NAMALWA (cell line): ENCODE measurements around the gene AOX1.
"Not testable (repeated sequence)": the region's sequence is repeated elsewhere in the genome, so short reads cannot be mapped to it uniquely, and the experiment has no call there.

ENCODE experiments used
- DNase-seq: peaks from one replicate; pipeline ENCODE4 v3.0.0-alpha.2; 2015; ENCODE audit warnings: low spot score

AOX1 gene

DNA sequence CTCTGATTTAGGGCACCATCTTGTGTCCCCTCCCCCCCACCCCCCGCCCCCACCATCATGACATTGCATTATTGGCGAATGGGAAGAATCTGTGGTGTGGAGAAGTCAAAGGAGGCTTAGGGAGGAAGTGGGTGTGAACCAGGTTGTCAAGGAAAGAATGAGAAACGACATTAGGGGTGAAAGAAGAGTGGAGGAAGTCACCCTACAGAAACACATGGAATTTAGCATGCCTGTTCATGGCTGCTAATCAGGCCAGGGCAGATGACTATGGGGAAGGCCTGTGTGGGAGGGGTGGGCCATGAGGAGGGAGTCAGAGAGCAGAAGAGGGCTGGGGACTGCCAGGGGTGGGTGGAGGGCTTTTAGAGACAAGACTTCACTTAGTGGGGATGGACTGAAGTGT lies 81.6 kb downstream of the AOX1 start:
- DNase-seq: no peak

GRCh38 chr2:200668478-200668877 lies 82.7 kb downstream of the AOX1 start:
- no peak for DNase-seq

DNA sequence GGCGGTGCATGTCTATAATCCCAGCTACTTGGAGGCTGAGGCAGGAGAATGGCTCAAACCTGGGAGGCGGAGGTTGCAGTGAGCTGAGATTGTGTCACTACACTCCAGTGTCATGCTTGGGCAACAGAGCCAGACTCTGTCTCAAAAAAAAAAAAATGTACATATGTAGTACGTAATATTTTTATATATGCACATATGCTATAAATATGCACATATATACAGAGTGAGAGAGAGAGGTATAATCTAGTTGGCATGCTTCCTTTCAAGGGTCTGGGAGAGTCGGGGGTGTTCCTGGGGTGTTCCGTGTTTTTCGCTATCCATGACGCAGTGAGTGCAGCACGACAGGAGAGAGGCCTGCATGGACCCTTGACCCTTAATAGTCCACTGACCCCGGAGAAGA lies 83.5 kb downstream of the AOX1 start:
- DNase-seq: peak; percentile 11

DNA sequence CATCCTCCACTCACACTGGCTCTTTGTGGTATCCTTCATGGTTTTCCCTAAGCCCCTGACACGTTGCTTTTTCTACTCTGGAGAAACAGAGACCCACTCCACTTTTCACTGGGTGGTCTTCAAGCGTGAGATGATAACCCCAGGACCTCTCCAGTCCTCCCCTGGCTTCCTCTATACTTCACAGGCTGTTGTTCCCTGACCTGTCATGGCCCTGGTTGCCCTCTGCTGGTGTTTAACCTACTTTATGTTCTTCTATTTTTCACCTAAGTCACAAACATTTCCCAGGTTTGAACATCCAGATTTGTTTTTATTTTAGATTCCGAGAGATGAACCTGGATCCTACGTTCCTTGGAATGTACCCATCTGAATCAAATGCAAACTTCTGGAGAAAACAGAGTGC lies 84.5 kb downstream of the AOX1 start:
- peak; percentile 30 for DNase-seq

- no peak for DNase-seq
Observed at GRCh38 chr2:200670751-200671150, 84.9 kb downstream of the AOX1 start.

- no peak for DNase-seq
Observed at GRCh38 chr2:200673191-200673590, 87.4 kb downstream of the AOX1 start.

DNA sequence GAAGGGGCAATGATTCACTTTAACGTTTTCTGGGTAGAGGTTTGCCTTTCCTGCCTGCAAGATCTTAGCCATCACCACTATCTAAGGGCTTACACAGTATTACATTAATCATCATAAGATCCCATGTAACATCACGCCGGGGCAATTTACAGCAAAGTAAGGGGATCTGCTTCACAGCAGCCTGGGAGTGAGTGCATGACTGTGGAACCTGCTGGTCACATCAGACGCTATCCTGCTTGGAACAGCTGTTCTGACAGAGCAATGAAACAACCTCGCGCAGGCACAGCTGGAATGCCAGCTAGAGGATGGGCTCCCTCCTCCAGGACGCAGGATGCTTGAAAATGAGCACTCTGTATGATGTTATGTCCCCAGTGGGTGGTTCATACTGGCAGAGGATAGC lies 89.0 kb downstream of the AOX1 start:
- DNase-seq: no peak

DNA sequence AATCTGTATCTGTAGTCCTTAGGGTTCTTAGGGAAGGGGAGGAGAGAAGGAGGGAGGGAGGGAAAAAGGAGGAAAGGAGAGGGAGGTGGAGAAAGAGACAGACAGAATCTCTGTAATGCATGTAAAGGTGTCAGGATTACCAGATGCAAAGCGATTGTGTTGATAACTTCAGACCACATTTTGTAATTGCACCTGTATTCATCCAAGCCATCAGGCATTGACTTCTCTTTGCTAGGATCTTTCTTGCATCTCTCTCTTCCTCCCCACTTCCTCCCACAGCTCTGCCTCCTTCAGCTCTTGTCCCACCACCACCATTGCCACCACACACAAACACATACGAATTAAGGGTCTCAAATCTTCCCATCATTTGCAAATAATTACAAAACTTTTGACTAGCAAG lies 91.4 kb downstream of the AOX1 start:
- DNase-seq: no peak

- DNase-seq: no peak
Observed at GRCh38 chr2:200677721-200678532, 92.1 kb downstream of the AOX1 start.

GRCh38 chr2:200679127-200679526 lies 93.3 kb downstream of the AOX1 start:
- DNase-seq: no peak

GRCh38 chr2:200679535-200679934 lies 93.7 kb downstream of the AOX1 start:
- no peak for DNase-seq

DNA sequence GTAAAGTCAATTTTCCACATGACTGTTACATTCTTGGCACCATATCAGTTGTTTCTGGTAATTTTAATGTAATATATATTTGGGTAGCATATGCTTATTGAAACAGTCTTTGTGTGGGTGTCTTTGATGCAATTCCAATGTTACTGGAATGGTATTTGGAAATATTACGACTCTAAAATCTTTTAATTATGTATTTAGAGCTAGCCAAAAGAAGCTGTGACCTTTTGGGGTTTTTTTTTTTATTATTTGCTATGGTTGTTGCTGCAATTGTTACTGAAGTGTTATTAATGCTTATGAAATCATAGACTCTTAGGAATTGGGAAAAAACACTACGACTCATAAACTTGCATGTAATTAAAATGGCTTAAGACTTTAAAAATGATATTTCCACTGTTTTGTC lies 95.9 kb downstream of the AOX1 start:
- no peak for DNase-seq

DNA sequence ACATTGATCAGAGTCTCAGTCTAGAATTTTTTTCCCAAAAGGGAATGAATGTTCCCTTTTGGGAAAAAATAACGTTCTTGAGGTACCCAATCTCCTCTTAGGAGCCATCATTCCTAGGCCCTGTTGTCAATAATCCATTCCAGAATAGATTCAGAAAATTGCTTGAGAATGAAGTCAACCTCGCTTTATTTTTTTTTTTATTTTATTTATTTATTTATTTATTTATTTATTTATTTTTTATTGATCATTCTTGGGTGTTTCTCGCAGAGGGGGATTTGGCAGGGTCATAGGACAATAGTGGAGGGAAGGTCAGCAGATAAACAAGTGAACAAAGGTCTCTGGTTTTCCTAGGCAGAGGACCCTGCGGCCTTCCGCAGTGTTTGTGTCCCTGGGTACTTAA lies 96.6 kb downstream of the AOX1 start:
- DNase-seq: not testable (repeated sequence)

GRCh38 chr2:200687922-200688920 lies 102.4 kb downstream of the AOX1 start:
- DNase-seq: no peak

DNA sequence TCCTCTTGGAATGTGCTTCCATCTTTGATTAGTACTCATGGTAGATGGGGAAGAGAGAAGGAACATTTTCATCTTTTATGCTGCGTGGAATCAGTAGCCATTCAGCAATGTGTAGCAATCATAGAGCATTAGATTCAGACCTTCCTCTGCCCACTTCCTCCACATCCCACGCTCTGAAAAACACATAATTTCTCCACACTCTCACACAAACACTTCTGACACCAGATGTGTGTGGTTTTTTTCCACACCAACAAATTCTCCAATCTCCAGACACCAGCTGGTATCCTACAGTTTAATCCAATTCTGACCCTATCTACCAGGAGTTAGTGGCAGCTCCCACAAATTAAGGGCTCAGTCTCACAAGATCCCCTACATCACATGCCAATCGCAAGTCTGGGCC lies 103.3 kb downstream of the AOX1 start:
- no peak for DNase-seq

- DNase-seq: no peak
Observed at GRCh38 chr2:200693836-200694470, 108.1 kb downstream of the AOX1 start.

- peak; percentile 85 for DNase-seq
Observed at GRCh38 chr2:200695191-200695590, 109.4 kb downstream of the AOX1 start.

DNA sequence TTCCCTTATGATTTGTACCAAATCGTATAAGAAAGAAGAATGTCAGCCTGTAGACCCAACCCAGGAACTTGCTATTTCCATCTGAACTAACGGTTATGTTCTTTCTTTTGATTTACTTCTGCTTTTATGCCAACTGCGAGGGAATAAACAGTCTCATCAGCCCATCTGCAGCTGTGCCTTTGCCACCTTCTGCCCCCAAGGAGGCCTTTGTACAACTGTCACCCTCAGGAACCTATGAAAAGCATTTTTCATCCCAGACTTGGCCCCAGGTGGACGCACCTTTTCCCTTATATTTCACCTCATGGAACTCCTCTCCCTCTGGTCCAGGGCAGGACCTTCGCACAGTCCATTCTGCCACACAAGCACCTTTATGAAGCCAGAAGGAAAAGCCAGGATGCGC lies 109.8 kb downstream of the AOX1 start:
- peak; percentile 85 for DNase-seq

DNA sequence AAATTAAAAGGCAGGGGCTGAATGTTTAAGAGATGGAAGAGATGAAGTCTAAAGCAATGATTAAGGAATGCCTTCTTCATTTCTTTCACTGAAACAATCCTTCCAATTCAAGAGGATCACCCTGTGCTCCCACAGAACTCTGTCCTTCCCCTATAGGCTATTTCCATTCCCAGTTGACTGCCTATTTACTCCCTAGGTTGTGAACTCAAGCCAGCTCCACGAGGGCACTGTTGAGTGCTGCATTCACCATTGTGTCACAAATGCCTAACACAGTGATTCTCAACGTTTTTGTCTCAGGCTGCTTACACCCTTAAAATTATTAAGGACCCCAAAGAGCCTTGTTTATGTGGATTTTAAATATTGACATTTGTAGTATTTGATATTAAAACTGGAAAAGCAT lies 112.4 kb downstream of the AOX1 start:
- no peak for DNase-seq

DNA sequence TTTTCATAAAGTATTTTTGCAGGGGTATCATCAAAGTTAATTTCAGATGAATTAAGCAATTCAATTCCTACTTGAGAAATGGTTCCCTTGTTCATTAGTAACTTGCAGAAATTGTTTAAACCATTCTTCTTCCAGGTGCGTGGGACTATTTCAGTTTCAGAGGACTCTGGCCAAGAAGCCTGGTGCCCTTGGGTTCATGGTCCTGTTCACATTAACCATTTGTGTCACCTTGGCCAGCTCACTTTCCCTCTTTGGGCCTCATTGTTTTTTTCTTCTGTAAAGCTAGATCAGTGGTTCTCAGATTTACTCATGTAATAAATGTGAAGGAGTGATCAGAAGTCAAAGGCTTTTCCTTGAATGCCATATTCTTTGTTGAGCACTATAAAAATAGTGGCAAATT lies 113.5 kb downstream of the AOX1 start:
- no peak for DNase-seq

- DNase-seq: no peak
Observed at GRCh38 chr2:200700856-200701255, 115.0 kb downstream of the AOX1 start.

- no peak for DNase-seq
Observed at GRCh38 chr2:200702044-200702443, 116.2 kb downstream of the AOX1 start.
